ENCODE data around the gene GPC5.

- TF ChIP-seq REST (IDR thresholded peaks at IDR 0.05; ENCODE audit: insufficient read depth in 1 of 2, low read depth in 2 of 2, low read length in 2 of 2): no peak
- no peak for TF ChIP-seq TAF1 (IDR thresholded peaks at IDR 0.05; ENCODE audit: borderline replicate concordance, insufficient read depth, low read length)
- TF ChIP-seq POLR2AphosphoS5 (IDR thresholded peaks at IDR 0.05; ENCODE audit: low read depth, low read length): no peak
Observed at GRCh38 chr13:91909617-91910016, 511.2 kb downstream of the GPC5 start.

Data from PFSK-1 (cell line).